ENCODE measurements around the gene BIN1. TPM values are rescaled to one million over a fixed set of nuclear protein-coding genes. Genes with fewer than 3 reads are reported as not detected.

The BIN1 gene
- total RNA-seq, 2 donors from 2014 or later = 24.4 to 43.5 TPM

DNA sequence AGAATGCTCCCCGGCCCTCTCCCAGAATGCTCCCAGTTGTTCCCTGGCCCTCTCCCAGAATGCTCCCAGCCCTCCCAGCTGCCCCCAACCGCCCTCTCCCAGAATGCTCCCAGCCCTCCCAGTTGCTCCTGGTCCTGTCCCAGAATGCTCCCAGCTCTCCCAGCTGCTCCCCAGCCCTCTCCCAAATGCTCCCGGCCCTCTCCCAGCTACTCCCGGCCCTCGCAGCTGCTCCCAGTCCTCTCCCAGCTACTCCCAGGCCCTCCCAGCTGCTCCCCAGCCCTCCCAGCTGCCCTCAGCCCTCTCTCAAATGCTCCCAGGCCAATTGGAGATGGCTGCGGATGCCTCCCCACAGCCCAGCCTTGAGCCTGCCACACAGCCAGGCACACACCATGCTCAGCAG, 31.1 kb downstream of the BIN1 start:
- DNase-seq = no peak
- Histone ChIP-seq H3K4me1 (peaks cover 6% of the 10 kb centered on the region), H3K27me3 (no peaks in the 10 kb centered on the region), H3K4me3 (no peak overlapping the region), H3K27ac (no peak overlapping the region), H3K36me3 (replicated peaks in 1 of 2; ENCODE audit: insufficient read depth in 1 of 2, low read depth in 2 of 2) (no peaks in the 10 kb centered on the region), H3K9me3 (no peaks in the 10 kb centered on the region)
- WGBS, 2 donors = 70 to 97% methylated on average over 5 to 6 of the region's 6 CpGs
- intact Hi-C loops (cut with DNase I) = no loop called here
- TF ChIP-seq CTCF (IDR thresholded peaks at IDR 0.05) (no peak), POLR2A (IDR thresholded peaks at IDR 0.05) (no peak)
- ATAC-seq = no peak

- DNase-seq = no peak
- 87 to 93% methylated on average over 3 of the region's 3 CpGs for WGBS, 2 donors
- intact Hi-C loops (cut with DNase I) = no loop called here
These were observed 32.0 kb downstream of the BIN1 start for GRCh38 chr2:127074936-127075335.

DNA sequence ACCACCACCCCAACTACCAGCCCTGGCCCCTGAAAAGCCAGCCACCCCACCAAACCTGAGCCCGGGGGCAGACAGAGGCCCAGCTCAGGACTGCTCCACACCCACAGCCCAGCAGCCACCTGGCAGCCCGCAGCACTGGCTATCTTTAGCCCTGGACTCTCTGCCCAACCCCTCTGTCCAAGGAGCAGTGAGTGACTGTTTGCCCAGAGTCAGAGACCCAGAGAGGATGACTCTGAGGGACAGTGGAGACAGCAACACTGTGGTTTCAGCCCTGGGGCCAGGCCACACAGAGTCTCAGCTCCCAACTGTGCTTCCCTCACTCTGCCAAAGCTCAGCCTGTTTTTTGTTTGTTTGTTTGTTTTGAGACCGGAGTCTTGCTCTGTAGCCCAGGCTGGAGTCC, 32.6 kb downstream of the BIN1 start:
- H3K27me3 ChIP-seq = no peaks in the 10 kb centered on the region
- DNase-seq (no peak), ATAC-seq (no peak)
- intact Hi-C loops (cut with DNase I) = no loop called here
- TF ChIP-seq CTCF (IDR thresholded peaks at IDR 0.05) (no peak), POLR2A (IDR thresholded peaks at IDR 0.05) (no peak)
- H3K9me3 ChIP-seq = no peaks in the 10 kb centered on the region
- H3K4me1 ChIP-seq = peaks cover 6% of the 10 kb centered on the region
- H3K4me3 ChIP-seq = no peak overlapping the region
- 55 to 65% methylated on average over 3 of the region's 3 CpGs for WGBS, 2 donors
- no peak overlapping the region for H3K27ac ChIP-seq
- no peaks in the 10 kb centered on the region for H3K36me3 ChIP-seq (replicated peaks in 1 of 2; ENCODE audit: insufficient read depth in 1 of 2, low read depth in 2 of 2)

More at GRCh38 chr2:127074936-127075335, 32.0 kb downstream of the BIN1 start:
- peaks cover 6% of the 10 kb centered on the region for H3K4me1 ChIP-seq
- H3K4me3 ChIP-seq = no peak overlapping the region
- H3K36me3 ChIP-seq (replicated peaks in 1 of 2; ENCODE audit: insufficient read depth in 1 of 2, low read depth in 2 of 2) = no peaks in the 10 kb centered on the region
- ATAC-seq = no peak
- H3K9me3 ChIP-seq = no peaks in the 10 kb centered on the region
- no peaks in the 10 kb centered on the region for H3K27me3 ChIP-seq
- H3K27ac ChIP-seq = no peak overlapping the region
- TF ChIP-seq POLR2A (IDR thresholded peaks at IDR 0.05) (no peak), CTCF (IDR thresholded peaks at IDR 0.05) (no peak)

GRCh38 chr2:127072970-127073369, 34.0 kb downstream of the BIN1 start:
- Histone ChIP-seq H3K27ac (no peak overlapping the region), H3K9me3 (no peaks in the 10 kb centered on the region), H3K36me3 (replicated peaks in 1 of 2; ENCODE audit: insufficient read depth in 1 of 2, low read depth in 2 of 2) (no peaks in the 10 kb centered on the region), H3K4me1 (peaks cover 3% of the 10 kb centered on the region), H3K27me3 (no peaks in the 10 kb centered on the region), H3K4me3 (no peak overlapping the region)
- no peak for ATAC-seq
- no peak for TF ChIP-seq POLR2A (IDR thresholded peaks at IDR 0.05)
- TF ChIP-seq CTCF (IDR thresholded peaks at IDR 0.05) = no peak
- intact Hi-C loops (cut with DNase I) = no loop called here
- no peak for DNase-seq
- 77 to 78% methylated on average over 13 to 15 of the region's 15 CpGs for WGBS, 2 donors

- no peak for ATAC-seq
- no peaks in the 10 kb centered on the region for H3K27me3 ChIP-seq
- no peaks in the 10 kb centered on the region for H3K9me3 ChIP-seq
- TF ChIP-seq POLR2A (IDR thresholded peaks at IDR 0.05) (no peak), CTCF (IDR thresholded peaks at IDR 0.05) (no peak)
- DNase-seq = no peak
- peaks cover 4% of the 10 kb centered on the region for H3K4me1 ChIP-seq
- intact Hi-C loops (cut with DNase I) = no loop called here
- H3K4me3 ChIP-seq = no peak overlapping the region
- no peaks in the 10 kb centered on the region for H3K36me3 ChIP-seq (replicated peaks in 1 of 2; ENCODE audit: insufficient read depth in 1 of 2, low read depth in 2 of 2)
- no peak overlapping the region for H3K27ac ChIP-seq
- WGBS, 2 donors = 82 to 85% methylated on average over 5 to 9 of the region's 9 CpGs
These were observed 34.6 kb downstream of the BIN1 start for GRCh38 chr2:127072396-127072795.
